ENCODE results near the gene PMP22. TPM values are rescaled to one million over a fixed set of nuclear protein-coding genes. Genes with fewer than 3 reads are reported as not detected.
"Not testable (repeated sequence)": the region's sequence is repeated elsewhere in the genome, so short reads cannot be mapped to it uniquely, and the experiment has no call there.

PMP22 gene
- total RNA-seq, 2 experiments from 2014 or later, result not detected

DNA sequence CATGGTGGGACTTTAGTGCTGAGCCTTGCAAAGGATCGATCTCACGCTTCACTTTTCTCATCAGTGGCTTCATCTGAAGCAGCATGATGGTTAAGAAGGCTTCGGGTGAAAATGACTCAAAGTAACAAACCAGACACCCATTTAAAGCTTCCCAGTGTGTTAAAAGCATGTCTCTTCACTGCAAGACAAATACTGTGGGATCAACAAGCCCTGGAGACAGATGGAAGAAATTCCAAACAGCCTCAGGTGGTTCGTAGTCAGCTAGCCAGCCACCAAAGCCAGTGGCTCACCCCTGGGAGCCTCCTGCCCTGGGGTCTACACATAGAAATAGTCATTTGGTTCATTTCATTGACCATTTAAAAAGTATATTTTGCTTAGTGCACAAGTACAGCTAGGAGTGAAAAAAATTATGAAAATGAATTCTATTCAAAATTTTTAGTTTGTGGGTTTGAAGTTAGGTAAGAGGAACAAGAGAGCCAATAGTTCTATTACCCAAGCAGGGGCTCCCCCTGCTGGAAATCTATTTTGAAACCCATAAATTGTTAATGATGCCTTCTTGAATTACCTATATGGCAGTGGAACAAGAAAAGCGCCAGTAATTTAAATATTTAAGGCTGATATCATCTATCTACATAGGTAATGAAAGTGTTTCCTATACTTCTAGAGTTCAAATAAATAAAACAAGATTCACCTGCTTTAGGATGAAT is 51.6 kb downstream of the PMP22 start:
- Mint-ChIP-seq H3K4me3 (no peak overlapping the region), H3K4me1 (no peaks in the 10 kb centered on the region), H3K9me3 (no peaks in the 10 kb centered on the region), H3K27me3 (peaks cover 4% of the 10 kb centered on the region), H3K27ac (no peak overlapping the region), H3K36me3 (ENCODE audit: low read depth) (no peaks in the 10 kb centered on the region)
- no peak for DNase-seq
- ChIA-PET POLR2A (no interaction called here), CTCF (no interaction called here)

DNA sequence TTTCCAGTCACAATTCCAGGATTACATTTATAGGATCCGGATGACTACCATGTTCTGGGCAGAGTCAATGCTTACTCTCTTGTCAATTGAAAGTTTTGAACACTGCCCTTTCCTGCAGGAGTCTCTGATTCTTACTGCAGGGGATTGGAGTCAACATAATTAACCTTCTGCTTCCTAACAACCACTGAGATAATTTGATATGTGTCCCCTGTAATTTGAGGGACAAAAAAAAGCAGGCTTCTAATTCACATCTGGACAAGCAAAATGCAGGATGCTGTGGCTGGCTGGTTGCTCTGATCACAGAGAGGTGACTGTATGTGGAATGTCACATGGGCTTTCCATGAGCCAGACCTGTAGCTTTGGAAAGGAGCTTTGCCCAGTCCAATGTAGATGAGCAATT is 54.9 kb downstream of the PMP22 start:
- Mint-ChIP-seq H3K27ac (no peak overlapping the region), H3K4me3 (no peak overlapping the region), H3K9me3 (no peaks in the 10 kb centered on the region), H3K36me3 (ENCODE audit: low read depth) (no peaks in the 10 kb centered on the region), H3K4me1 (no peaks in the 10 kb centered on the region), H3K27me3 (peaks cover 5% of the 10 kb centered on the region)
- DNase-seq, result no peak
- ChIA-PET POLR2A (no interaction called here), CTCF (no interaction called here)

DNA sequence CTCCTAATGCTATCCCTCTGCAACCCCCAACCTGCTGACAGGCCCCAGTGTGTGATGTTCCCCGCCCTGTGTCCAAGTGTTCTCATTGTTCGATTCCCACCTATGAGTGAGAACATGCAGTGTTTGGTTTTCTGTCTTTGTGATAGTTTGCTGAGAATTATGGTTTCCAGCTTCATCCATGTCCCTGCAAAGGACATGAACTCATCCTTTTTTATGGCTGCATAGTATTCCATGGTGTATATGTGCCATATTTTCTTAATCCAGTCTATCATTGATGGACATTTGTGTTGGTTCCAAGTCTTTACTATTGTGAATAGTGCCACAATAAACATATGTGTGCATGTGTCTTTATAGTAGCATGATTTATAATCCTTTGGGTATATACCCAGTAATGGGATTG is 62.1 kb downstream of the PMP22 start:
- DNase-seq; H3K4me1 Mint-ChIP-seq; POLR2A ChIA-PET; H3K27me3 Mint-ChIP-seq; H3K27ac Mint-ChIP-seq; CTCF ChIA-PET; H3K4me3 Mint-ChIP-seq; H3K36me3 Mint-ChIP-seq (ENCODE audit: low read depth): not testable (repeated sequence)
- H3K9me3 Mint-ChIP-seq, result peaks cover 11% of the 10 kb centered on the region

DNA sequence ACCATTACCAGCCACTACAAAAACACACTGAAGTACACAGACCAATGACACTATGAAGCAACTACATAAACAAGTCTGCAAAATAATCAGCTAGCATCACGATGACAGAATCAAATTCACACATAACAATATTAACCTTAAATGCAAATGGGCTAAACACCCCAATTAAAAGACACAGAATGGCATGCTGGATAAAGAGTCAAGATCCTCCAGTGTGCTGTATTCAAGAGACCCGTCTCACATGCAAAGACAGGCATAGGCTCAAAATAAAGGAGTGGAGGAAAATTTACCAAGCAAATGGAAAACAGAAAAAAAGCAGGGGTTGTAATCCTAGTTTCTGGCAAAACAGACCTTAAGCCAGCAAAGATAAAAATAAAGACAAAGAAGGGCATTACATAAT is 64.6 kb downstream of the PMP22 start:
- H3K36me3 Mint-ChIP-seq (ENCODE audit: low read depth); H3K4me3 Mint-ChIP-seq; CTCF ChIA-PET; H3K4me1 Mint-ChIP-seq; DNase-seq; POLR2A ChIA-PET; H3K27ac Mint-ChIP-seq; H3K27me3 Mint-ChIP-seq: not testable (repeated sequence)
- peaks cover 11% of the 10 kb centered on the region for H3K9me3 Mint-ChIP-seq

DNA sequence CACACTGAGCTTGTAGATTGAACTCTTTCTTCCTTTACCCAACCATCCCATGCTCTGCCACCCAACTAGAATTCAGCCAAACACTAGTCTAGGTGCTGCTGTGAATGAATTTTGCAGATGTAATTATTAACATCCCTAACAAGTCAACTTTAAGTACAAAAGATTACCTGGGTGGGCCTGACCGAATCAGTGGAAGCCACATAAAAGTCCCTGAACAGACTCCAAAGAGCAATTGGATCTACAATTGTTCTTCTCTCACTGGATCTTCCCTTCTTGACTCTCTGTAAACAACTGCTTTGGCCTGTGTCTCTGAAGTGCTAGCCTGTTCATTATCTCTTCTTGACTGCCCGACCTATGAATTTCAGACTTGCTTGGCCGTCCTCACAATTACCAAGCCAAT is 67.9 kb downstream of the PMP22 start:
- CTCF ChIA-PET, result no interaction called here
- DNase-seq, result no peak
- Mint-ChIP-seq H3K36me3 (ENCODE audit: low read depth) (no peaks in the 10 kb centered on the region), H3K4me3 (no peak overlapping the region), H3K27ac (no peak overlapping the region), H3K27me3 (peaks cover 3% of the 10 kb centered on the region), H3K4me1 (no peaks in the 10 kb centered on the region), H3K9me3 (peaks cover 11% of the 10 kb centered on the region)
- POLR2A ChIA-PET, result no interaction called here

DNA sequence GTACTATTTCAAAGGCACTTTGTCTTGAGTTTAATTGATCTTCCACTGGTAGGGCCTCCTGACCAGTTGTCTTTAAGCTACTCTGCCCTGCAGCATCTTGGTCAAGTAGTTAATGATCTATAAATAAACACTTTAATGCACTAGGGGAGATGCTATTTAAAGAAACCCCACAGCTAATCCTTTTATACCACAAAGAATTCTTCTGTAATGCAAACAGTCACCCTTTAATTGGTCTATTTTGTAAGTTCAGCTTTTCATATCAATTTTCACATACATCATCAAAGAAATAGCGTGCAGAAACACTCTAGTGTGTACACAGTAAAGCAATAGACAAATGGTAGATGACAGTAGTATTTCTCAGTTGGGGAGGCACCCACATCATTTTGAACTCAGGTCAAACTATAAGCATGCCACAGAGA is 70.3 kb downstream of the PMP22 start:
- Mint-ChIP-seq H3K4me1 (no peaks in the 10 kb centered on the region), H3K27ac (no peak overlapping the region), H3K4me3 (no peak overlapping the region), H3K36me3 (ENCODE audit: low read depth) (no peaks in the 10 kb centered on the region), H3K27me3 (peaks cover 2% of the 10 kb centered on the region), H3K9me3 (peaks cover 3% of the 10 kb centered on the region)
- no peak for DNase-seq
- ChIA-PET POLR2A (no interaction called here), CTCF (no interaction called here)

DNA sequence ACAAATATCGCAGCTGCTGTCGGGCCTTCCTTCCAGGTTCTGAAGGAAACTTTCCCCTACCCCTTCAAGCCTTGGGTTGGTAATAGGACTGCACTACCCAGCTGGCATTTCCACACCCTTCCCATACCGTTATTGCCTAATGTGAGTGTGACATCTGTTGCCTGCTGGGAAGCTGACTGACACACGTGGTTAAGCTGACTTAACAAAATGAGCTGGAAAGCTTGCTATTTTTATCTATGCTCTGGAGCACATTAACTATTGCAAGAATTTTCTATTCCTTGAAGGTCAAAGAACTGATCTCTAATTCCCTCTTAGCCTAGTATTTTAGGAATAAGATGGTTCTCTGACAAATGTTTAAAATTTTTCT is 79.5 kb downstream of the PMP22 start:
- Mint-ChIP-seq H3K27ac (no peak overlapping the region), H3K9me3 (no peaks in the 10 kb centered on the region), H3K27me3 (no peaks in the 10 kb centered on the region), H3K36me3 (ENCODE audit: low read depth) (no peaks in the 10 kb centered on the region), H3K4me1 (no peaks in the 10 kb centered on the region), H3K4me3 (no peak overlapping the region)
- no peak for DNase-seq
- CTCF ChIA-PET, result interaction anchor here (0.6 kb wide), 1 partner anchor 21 kb away, joined by 3 read pairs; no protein-coding TSS in a partner anchor
- POLR2A ChIA-PET, result no interaction called here

DNA sequence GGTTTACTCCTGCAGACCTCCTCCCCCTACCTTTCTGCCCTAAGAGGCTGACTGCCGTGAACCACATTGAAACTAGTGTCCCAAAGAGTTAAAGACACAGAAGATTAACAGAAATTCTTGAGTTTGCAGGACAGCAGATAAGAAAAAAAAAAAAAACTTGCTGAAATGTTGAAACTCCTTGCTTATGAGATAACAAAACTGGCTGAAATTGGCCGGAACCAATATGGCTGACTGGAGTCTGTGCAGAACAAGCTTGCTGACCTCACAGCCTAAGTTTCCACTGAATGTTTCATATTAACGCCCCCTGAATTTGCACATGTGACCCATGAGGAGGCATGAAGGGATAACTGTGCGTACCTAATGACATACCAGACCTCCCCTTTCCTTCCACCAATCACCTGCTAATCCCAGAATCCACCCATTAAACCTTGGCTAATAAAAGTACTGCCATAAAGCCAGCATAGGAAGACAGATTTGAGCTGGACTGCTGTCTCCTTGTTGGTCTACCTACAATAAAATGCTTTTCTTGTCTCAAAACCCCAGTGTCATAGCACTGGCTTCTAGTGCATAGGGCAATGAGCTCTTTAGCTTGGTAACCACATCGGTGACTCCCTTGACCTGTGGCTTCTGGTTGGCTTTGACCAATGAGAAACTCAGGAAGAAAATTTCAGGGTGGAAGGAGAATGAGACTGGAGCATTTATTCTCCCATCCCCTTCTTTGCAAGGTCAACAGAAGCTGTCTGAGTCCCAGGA is 80.1 kb downstream of the PMP22 start:
- ChIA-PET CTCF (interaction anchor here (0.6 kb wide), 1 partner anchor 20 kb away, joined by 3 read pairs; no protein-coding TSS in a partner anchor), POLR2A (no interaction called here)
- Mint-ChIP-seq H3K9me3 (no peaks in the 10 kb centered on the region), H3K27ac (no peak overlapping the region), H3K4me1 (no peaks in the 10 kb centered on the region), H3K36me3 (ENCODE audit: low read depth) (no peaks in the 10 kb centered on the region), H3K4me3 (no peak overlapping the region), H3K27me3 (no peaks in the 10 kb centered on the region)
- no peak for DNase-seq

DNA sequence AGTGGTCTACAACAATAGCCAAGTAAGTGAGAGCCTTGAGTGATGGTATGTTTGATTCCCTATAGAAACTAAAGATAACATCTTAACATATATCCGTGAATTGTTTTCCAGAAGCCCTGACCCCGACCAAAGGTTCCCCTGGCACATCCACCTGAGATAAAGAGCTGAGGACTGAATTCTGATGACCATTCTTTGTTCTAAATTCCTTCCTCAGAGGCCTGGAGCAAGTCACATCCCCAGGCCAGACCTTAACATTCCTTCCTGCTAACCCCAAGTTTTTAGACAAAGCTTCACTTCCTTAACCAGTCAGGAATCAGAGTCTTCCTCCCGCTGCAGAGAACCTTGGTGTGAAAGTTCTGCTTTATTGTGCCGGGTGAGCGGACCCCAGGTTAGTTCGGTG is 83.3 kb downstream of the PMP22 start:
- CTCF ChIA-PET, result no interaction called here
- POLR2A ChIA-PET, result no interaction called here
- no peak overlapping the region for H3K4me3 Mint-ChIP-seq
- peaks cover 2% of the 10 kb centered on the region for H3K27me3 Mint-ChIP-seq
- no peaks in the 10 kb centered on the region for H3K36me3 Mint-ChIP-seq (ENCODE audit: low read depth)
- H3K9me3 Mint-ChIP-seq, result no peaks in the 10 kb centered on the region
- DNase-seq, result no peak
- H3K27ac Mint-ChIP-seq, result no peak overlapping the region
- no peaks in the 10 kb centered on the region for H3K4me1 Mint-ChIP-seq

DNA sequence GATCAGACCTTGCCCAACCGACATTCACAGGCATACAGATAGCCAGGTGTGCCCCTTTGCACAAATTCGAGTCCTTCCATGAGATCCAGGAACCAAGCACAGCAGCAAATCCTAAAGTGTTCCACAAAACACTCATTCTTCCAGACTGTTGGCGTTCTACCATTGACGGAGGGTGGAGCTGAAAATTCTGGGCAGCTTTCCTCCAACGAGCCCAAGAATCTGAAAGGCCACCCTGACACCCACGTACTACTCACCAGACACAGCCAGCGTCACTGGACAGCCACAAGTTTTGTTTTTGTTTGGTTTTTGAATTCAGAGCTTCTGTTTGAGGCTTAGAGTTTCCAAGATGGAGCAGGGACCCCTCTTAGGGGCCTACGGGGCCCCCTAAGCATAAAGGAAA is 83.8 kb downstream of the PMP22 start:
- H3K4me3 Mint-ChIP-seq, result no peak overlapping the region
- POLR2A ChIA-PET, result no interaction called here
- peaks cover 2% of the 10 kb centered on the region for H3K27me3 Mint-ChIP-seq
- H3K4me1 Mint-ChIP-seq, result no peaks in the 10 kb centered on the region
- H3K9me3 Mint-ChIP-seq, result no peaks in the 10 kb centered on the region
- DNase-seq, result no peak
- CTCF ChIA-PET, result no interaction called here
- H3K27ac Mint-ChIP-seq, result no peak overlapping the region
- no peaks in the 10 kb centered on the region for H3K36me3 Mint-ChIP-seq (ENCODE audit: low read depth)

DNA sequence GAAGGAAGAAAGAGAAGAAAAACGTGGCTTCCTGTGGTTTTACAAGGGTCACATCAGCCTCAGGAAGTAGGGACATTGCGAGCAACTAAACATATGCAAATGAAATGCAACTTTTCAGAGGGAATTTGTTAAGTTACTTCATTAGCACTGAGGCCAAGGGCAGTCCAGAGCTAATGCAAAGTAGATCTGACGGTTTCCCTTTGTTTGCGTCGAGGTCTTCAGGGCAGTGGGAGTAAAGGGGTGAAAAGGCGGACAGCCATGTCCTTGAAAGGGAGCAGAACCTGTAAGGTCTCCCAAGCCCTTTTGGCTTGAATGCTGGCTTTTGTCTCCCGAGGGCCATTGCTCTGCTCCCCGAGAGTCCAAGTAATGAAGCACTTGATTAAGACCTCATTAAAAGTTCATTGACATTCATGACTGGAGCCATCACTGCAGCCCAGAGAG is 85.0 kb downstream of the PMP22 start:
- Mint-ChIP-seq H3K27me3 (peaks cover 2% of the 10 kb centered on the region), H3K27ac (no peak overlapping the region), H3K36me3 (ENCODE audit: low read depth) (no peaks in the 10 kb centered on the region), H3K9me3 (no peaks in the 10 kb centered on the region), H3K4me1 (no peaks in the 10 kb centered on the region), H3K4me3 (no peak overlapping the region)
- POLR2A ChIA-PET, result no interaction called here
- no peak for DNase-seq
- CTCF ChIA-PET, result no interaction called here

Data from activated CD4-positive, alpha-beta T cell treated with anti-CD3 and anti-CD28 coated beads, Interleukin-2, amount 10 ng/mL, durations not matched to agents 7 days and 5 days (primary cell).